HG03378 (cell line): ENCODE data around the gene KIRREL2.

Source experiments
- ATAC-seq: cut with Tn5 transposase; IDR thresholded peaks from one replicate; pipeline ENCODE4 v1.9.1; 2021; ENCODE audit warnings: mild to moderate bottlenecking, moderate library complexity; ENCODE audit not compliant: unreplicated experiment

Gene KIRREL2

GRCh38 chr19:35913589-35913988, 56.9 kb downstream of the KIRREL2 start:
- ATAC-seq: no peak

- ATAC-seq: no peak
Observed at GRCh38 chr19:35915443-35915842, 58.7 kb downstream of the KIRREL2 start.
